Subcutaneous abdominal adipose tissue (tissue), 5 donors: Measurements from ENCODE around the gene MYO5C.

ENCODE experiments used
- H3K27ac ChIP-seq: one replicate; pipeline ENCODE4 v1.7.0; 2013; ENCODE audit warnings: low read depth, mild to moderate bottlenecking, inconsistent platforms, low read length, moderate library complexity
- H3K27me3 ChIP-seq, 5 donors: one replicate each; pipeline ENCODE4 v1.7.0; 2013; ENCODE audit warnings: low read length in 5 of 5, inconsistent platforms in 1 of 5; ENCODE audit not compliant: control insufficient read depth in 5 of 5, insufficient read depth in 4 of 5
- H3K36me3 ChIP-seq, 5 donors: one replicate each; pipeline ENCODE4 v1.7.0; 2013; ENCODE audit warnings: low read length in 5 of 5; ENCODE audit not compliant: control insufficient read depth in 5 of 5, insufficient read depth in 5 of 5
- H3K4me1 ChIP-seq, 5 donors: one replicate each; pipeline ENCODE4 v1.7.0; 2013; ENCODE audit warnings: low read length in 5 of 5, mild to moderate bottlenecking in 3 of 5, moderate library complexity in 1 of 5; ENCODE audit not compliant: control insufficient read depth in 5 of 5, insufficient read depth in 5 of 5
- H3K4me3 ChIP-seq, 5 donors: one replicate each; pipeline ENCODE4 v1.7.0; 2013; ENCODE audit warnings: low read length in 5 of 5, low read depth in 1 of 5
- H3K9ac ChIP-seq, 5 donors: one replicate each; pipeline ENCODE4 v1.7.0; 2013; ENCODE audit warnings: low read length in 5 of 5, mild to moderate bottlenecking in 4 of 5, moderate library complexity in 3 of 5
- H3K9me3 ChIP-seq, 5 donors: one replicate each; pipeline ENCODE4 v1.7.0; 2013; ENCODE audit warnings: low read length in 5 of 5; ENCODE audit not compliant: control insufficient read depth in 5 of 5
- donor health status: healthy.
- donor health status: healthy.
- donor health status: healthy.
- donor health status: healthy.
- donor health status: healthy.

MYO5C gene

DNA sequence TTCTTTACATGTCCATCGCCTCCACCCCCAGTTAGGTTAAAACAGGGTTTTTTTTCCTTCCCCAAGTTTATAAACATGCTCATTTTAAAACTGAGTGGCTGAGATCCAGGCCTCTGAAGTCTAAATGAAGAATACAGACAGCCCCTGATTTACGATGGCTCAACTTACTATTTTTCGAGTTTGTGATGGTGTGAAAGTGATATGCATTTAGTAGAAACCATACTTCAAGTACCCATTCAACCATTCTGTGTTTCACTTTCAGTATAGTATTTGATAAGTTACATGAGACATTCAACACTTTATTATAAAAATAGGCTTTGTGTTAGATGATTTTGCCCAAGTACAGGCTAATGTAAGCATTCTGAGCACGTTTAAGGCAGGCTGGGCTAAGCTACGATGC is 73.9 kb downstream of the MYO5C start:
- H3K36me3 ChIP-seq: peaks cover 0 to 39% (median 21%) of the 10 kb centered on the region in 5 donors

DNA sequence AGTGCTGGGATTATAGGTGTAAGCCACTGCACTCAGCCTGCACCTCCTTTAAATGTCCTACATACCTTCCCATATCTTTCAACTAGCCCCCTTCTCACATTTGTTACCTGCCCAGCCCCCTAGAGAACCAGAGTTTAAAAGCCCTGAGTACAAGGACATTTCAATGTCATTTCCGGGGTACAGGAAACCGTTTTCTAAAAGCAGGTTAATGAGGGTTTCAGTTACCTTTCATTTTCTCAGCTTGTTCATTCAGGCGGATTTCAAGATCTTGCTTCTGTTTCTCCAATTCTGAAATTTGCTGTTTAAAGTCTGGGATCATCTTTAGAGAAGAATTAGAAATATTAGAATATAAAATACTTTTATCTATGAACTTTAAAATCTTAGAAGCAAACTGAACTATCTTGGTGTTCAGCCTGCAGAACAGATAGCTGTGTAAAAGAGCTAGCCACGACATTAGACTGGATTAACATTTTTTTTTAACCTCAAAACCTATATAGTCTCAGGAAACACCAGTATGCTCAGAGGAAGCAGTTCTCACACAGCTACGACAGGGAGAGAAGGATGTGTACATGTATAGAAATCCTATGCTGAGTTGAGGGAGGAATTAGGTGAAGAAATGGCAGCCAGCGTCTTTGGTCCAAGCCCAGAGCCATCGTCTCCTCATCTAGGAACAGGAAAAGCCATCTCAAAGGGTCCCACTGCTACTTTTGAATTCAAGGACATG is 74.5 kb downstream of the MYO5C start:
- peaks cover 0 to 39% (median 19%) of the 10 kb centered on the region in 5 donors for H3K36me3 ChIP-seq
- peaks cover 0 to 8% (median 0%) of the 10 kb centered on the region in 5 donors for H3K4me1 ChIP-seq
- H3K27me3 ChIP-seq: peaks cover 0 to 4% (median 0%) of the 10 kb centered on the region in 5 donors
- no peak overlapping the region for H3K9ac ChIP-seq
- no peak overlapping the region for H3K4me3 ChIP-seq
- H3K9me3 ChIP-seq: no peaks in the 10 kb centered on the region
- no peak overlapping the region for H3K27ac ChIP-seq

More for the DNA sequence above, 73.9 kb downstream of the MYO5C start:
- Histone ChIP-seq H3K27me3 (peaks cover 0 to 4% (median 0%) of the 10 kb centered on the region in 5 donors), H3K4me3 (no peak overlapping the region), H3K9ac (no peak overlapping the region), H3K27ac (no peak overlapping the region), H3K9me3 (no peaks in the 10 kb centered on the region), H3K4me1 (peaks cover 0 to 8% (median 0%) of the 10 kb centered on the region in 5 donors)

DNA sequence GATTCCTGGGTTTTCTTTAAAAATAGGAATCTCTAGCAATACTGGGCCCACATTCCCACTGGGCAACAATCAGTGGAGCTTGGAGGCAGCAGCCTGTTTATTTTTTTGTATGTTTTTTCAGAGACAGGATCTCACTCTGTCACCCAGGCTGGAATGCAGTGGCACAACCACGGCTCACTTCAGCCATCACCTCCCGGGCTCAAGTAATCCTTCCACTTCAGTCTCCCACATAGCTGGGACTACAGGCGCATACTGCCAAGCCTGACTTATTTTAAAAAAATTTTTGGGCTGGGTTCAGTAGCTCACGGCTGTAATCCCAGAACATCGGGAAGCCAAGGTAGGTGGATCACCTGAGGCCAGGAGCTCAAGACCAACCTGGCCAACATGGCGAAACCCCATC is 75.4 kb downstream of the MYO5C start:
- Histone ChIP-seq H3K27ac (no peak overlapping the region), H3K9ac (no peak overlapping the region), H3K36me3 (peaks cover 0 to 36% (median 16%) of the 10 kb centered on the region in 5 donors), H3K9me3 (no peaks in the 10 kb centered on the region), H3K4me3 (no peak overlapping the region), H3K27me3 (peaks cover 0 to 4% (median 0%) of the 10 kb centered on the region in 5 donors), H3K4me1 (peaks cover 0 to 8% (median 0%) of the 10 kb centered on the region in 5 donors)

DNA sequence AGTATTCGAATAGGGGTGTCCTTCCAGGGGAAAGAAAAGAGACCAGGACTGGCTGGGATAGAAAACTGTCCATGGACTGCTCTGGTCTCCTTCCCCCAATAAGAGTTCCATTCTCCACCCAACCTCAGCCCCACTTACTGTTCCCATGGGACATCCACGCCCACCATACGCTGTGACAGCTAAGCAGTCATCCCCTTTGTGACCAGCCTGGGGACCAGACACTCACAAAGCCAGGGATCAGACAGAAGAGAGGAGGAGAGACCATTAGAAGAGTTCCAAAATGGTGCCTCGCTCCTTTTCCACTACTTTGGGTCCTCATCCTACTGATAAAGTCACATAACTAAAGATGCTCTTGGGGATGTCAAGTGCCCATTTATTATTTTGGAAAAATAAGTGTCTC is 76.8 kb downstream of the MYO5C start:
- H3K9me3 ChIP-seq: no peaks in the 10 kb centered on the region
- peaks cover 0 to 39% (median 14%) of the 10 kb centered on the region in 5 donors for H3K36me3 ChIP-seq
- H3K27me3 ChIP-seq: peaks cover 0 to 4% (median 0%) of the 10 kb centered on the region in 5 donors
- H3K4me1 ChIP-seq: peaks cover 0 to 8% (median 0%) of the 10 kb centered on the region in 5 donors
- H3K4me3 ChIP-seq: no peak overlapping the region
- H3K27ac ChIP-seq: no peak overlapping the region
- no peak overlapping the region for H3K9ac ChIP-seq

DNA sequence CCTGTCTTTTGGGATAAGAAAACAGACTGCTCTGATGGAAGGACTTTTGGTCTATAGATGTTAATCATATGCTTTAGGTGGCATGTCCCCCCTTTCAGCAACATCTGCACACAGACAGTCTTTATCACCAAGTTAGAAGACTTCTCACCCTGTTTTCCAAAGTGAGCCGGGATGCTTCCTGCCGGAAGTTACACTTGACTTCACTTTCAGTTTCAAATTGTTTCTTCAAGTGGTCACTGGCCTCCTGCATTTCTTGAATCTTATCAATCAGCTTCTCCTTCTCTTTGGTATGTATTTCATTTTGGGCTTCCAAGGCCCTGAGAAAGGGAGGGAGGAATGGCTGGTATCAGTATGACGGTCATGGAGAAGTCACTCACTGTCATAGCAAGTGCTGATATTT is 77.2 kb downstream of the MYO5C start:
- Histone ChIP-seq H3K9ac (no peak overlapping the region), H3K27me3 (peaks cover 0 to 4% (median 0%) of the 10 kb centered on the region in 5 donors), H3K4me3 (no peak overlapping the region), H3K27ac (no peak overlapping the region), H3K9me3 (no peaks in the 10 kb centered on the region), H3K36me3 (peaks cover 0 to 40% (median 15%) of the 10 kb centered on the region in 5 donors), H3K4me1 (peaks cover 0 to 8% (median 0%) of the 10 kb centered on the region in 5 donors)

DNA sequence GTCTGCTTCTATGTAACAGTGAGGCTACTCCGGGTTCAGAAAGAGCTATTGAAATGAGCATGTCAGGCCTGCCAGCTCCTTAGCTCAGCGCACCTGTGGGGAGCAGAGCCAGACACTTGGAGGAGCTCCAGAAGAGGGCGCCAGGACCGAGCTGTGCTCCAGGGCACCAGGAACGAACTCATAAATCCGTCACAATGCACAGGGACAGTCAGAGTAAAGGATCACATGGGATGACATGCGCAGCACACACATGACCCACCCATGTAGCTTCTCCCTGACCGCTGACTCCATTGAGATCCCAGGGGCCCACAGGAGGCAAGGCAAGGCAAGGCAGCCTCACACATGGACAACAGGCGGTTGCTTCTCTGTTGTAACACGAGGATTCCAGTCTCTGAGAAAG is 78.4 kb downstream of the MYO5C start:
- Histone ChIP-seq H3K4me1 (peaks cover 0 to 8% (median 0%) of the 10 kb centered on the region in 5 donors), H3K4me3 (no peak overlapping the region), H3K27me3 (peaks cover 0 to 3% (median 0%) of the 10 kb centered on the region in 5 donors), H3K36me3 (peaks cover 0 to 43% (median 16%) of the 10 kb centered on the region in 5 donors), H3K9me3 (no peaks in the 10 kb centered on the region), H3K9ac (no peak overlapping the region), H3K27ac (no peak overlapping the region)

DNA sequence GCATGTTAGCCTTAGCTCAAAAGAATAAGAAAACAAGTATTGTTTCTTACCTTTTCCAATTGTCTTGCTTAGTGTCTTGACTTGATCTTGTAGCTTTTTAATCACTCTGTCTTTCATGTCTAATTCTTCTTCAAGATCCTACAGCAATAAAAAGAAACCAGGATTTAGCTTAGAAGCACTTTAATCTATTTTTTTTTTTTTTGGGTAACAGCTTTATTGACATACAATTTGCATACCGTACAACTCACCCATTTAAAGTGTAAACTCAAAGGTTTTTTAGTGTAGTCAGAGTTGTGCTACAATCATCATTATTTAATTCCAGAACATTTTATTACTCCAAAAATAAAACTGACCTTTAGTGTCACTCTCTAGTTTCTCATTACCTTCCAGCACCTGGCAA is 81.1 kb downstream of the MYO5C start:
- H3K36me3 ChIP-seq: peaks cover 0 to 52% (median 14%) of the 10 kb centered on the region in 5 donors
- no peak overlapping the region for H3K27ac ChIP-seq
- no peak overlapping the region for H3K4me3 ChIP-seq
- H3K27me3 ChIP-seq: no peaks in the 10 kb centered on the region
- H3K9me3 ChIP-seq: no peaks in the 10 kb centered on the region
- no peak overlapping the region for H3K9ac ChIP-seq
- H3K4me1 ChIP-seq: peaks cover 0 to 8% (median 0%) of the 10 kb centered on the region in 5 donors

DNA sequence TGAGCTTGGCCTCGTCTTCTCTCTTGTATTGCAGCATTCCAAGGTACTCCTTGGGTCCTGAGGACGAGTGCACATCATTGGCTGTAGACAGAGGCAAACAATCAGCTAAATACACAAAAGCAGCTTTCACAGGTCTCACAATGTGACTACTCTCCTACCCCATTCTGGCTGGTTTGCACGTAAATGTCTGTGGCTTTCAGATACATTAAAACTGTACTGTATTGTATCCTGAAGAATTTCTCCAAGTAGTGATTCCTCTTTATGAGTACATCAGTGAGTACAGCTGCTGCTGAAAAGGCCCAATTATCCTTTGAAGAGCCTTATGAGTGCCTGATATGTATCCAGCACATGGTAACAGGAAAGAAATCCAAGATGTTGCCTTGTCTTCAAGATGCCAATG is 82.4 kb downstream of the MYO5C start:
- no peaks in the 10 kb centered on the region for H3K27me3 ChIP-seq
- peaks cover 0 to 48% (median 11%) of the 10 kb centered on the region in 5 donors for H3K36me3 ChIP-seq
- H3K27ac ChIP-seq: no peak overlapping the region
- no peak overlapping the region for H3K4me3 ChIP-seq
- H3K9me3 ChIP-seq: no peaks in the 10 kb centered on the region
- H3K4me1 ChIP-seq: peaks cover 0 to 2% (median 0%) of the 10 kb centered on the region in 5 donors
- no peak overlapping the region for H3K9ac ChIP-seq

DNA sequence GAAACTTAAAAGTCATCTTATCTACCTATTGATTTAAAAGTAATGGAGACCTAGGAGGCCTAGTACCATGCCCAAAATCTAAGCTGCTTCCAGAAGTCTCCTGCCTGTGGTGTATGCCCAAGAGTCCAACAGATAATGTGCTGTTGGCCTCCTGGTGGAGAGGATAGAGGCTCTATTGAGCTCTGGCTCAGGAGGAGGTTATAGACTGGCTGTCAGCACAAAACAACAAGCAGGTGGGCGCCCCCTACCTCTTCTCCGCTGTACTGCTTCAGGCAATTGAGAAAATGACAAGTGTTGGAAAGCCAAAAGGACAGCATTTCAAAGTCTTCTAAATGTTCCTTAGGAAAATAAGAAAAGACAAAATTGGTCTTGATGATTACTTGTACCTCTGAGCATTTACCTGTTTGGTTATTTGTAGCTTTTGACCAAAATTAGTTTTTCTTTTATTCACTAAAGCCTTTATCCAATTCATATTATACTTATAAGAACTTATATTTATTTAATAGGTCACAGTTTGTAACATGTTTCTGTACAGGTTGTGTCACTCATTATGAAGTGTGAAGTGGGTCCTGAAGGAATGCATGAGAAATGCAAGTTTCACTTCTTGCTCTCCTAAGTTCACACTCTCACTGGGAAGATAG is 87.2 kb downstream of the MYO5C start:
- Histone ChIP-seq H3K9me3 (no peaks in the 10 kb centered on the region), H3K36me3 (peaks cover 0 to 41% (median 23%) of the 10 kb centered on the region in 5 donors), H3K4me1 (peaks cover 0 to 4% (median 0%) of the 10 kb centered on the region in 5 donors), H3K9ac (no peak overlapping the region), H3K4me3 (no peak overlapping the region), H3K27ac (no peak overlapping the region), H3K27me3 (no peaks in the 10 kb centered on the region)

DNA sequence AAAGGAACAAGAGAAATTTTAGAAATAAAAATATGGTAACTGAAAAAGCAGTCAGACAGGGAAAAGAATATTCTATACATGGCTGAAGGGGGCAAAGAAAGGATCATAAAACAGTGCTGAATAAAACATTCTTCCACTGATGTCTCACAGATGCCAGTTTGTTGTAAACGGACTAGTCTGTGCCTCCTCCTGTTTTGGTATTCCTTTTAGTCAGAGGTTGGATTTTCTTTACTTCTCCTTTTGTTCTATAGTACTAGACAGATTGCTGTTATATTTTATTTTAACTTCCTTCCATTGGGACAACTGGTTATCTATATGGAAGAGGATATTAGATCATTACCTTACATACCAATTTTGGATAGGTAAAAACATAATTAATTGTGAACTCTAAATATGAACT is 88.4 kb downstream of the MYO5C start:
- Histone ChIP-seq H3K9me3 (no peaks in the 10 kb centered on the region), H3K27me3 (no peaks in the 10 kb centered on the region), H3K9ac (no peak overlapping the region), H3K36me3 (peaks cover 0 to 29% (median 14%) of the 10 kb centered on the region in 5 donors), H3K4me3 (no peak overlapping the region), H3K27ac (no peak overlapping the region), H3K4me1 (peaks cover 0 to 4% (median 0%) of the 10 kb centered on the region in 5 donors)
